Frontal cortex (tissue), 4 donors: Measurements from ENCODE around the gene HNRNPM. TPM values are rescaled to one million over a fixed set of nuclear protein-coding genes. Genes with fewer than 3 reads are reported as not detected.

ENCODE experiments used
- DNase-seq, 2 donors: peaks; one replicate each; pipeline ENCODE4 v3.0.0; 2012; ENCODE audit warnings: low spot score in 2 of 2
- FAIRE-seq: peaks from 2 replicates; lab custom pipeline; 2012; peaks lifted over from hg19 to GRCh38; lab: Jason Lieb, UNC
- total RNA-seq: library from RNA; depleted of rRNA; stranded (reverse); fragments of >200 nt; gene quantifications from one replicate; pipeline ENCODE4 v1.2.3, GENCODE V29; 2014
- donor health status: control.
- donor health status: control.
- donor health status: control.

Gene HNRNPM
- total RNA-seq, 1 donor from 2014 or later = 66.4 TPM

DNA sequence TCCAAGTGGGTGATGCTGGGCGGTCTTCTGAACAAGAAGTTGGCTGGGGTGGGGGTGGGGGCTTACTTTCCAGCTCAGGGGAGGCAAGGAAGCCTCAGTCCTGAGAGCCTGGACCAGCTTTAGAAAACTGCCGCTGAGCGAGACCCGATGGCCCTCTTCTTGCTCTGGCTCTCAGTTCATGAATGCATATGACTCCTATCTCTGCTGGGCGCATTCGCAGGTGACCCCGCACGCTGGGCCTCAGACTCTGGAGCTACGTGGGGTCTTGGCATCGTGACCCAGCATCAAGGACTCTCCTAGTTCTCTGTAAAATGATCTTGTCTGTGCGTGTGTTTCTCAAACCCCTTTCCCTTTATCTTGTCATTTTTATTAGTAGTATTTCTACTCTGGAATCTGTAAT lies 37.9 kb downstream of the HNRNPM start:
- FAIRE-seq = no peak

DNA sequence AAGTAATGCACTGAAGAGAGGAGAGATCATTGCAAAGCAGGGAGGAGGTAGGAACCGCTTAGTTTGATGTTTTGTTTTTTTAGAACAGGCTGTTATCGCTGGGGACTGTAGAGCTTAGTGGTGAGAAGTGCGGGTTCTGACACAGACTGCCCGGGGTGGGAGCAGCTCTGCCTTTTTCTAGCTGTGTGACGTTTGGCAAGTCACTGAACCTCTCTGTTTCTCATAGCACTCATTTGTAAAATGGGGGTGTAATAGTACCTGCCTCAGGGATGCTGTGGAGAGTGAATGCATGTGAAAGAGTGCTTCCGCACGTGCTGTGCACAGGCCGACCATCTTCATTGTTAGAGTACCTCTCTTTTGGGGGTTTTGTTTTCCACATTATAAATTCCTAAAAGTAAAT lies 38.4 kb downstream of the HNRNPM start:
- FAIRE-seq (no peak), DNase-seq (no peak)

More for the DNA sequence above, 37.9 kb downstream of the HNRNPM start:
- DNase-seq = no peak

DNA sequence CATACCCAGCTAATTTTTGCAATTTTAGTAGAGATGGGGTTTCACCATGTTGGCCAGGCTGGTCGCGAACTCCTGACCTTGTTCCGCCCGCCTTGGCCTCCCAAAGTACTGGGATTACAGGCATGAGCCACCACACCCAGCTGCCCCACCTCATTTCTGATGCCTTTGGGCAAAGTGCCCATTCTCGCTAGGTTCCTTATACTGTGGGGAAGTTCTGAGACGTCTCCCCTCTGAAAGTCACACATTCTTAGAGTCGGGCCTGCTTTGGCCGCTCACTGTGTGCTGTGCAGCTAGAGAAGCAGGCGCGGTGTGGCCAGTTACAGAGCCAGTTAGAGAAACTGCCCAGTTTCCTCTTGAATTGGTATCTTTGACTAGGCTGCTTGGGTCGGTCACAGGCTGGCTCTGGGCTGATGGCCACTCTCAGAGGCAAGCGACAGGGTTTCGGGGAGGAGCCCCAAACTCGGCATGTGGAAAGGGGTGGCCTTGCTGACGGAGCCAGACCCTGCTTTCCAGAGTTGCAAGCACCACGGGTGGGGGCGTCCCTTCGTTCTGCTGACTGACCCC lies 39.6 kb downstream of the HNRNPM start:
- DNase-seq (no peak), FAIRE-seq (no peak)

DNA sequence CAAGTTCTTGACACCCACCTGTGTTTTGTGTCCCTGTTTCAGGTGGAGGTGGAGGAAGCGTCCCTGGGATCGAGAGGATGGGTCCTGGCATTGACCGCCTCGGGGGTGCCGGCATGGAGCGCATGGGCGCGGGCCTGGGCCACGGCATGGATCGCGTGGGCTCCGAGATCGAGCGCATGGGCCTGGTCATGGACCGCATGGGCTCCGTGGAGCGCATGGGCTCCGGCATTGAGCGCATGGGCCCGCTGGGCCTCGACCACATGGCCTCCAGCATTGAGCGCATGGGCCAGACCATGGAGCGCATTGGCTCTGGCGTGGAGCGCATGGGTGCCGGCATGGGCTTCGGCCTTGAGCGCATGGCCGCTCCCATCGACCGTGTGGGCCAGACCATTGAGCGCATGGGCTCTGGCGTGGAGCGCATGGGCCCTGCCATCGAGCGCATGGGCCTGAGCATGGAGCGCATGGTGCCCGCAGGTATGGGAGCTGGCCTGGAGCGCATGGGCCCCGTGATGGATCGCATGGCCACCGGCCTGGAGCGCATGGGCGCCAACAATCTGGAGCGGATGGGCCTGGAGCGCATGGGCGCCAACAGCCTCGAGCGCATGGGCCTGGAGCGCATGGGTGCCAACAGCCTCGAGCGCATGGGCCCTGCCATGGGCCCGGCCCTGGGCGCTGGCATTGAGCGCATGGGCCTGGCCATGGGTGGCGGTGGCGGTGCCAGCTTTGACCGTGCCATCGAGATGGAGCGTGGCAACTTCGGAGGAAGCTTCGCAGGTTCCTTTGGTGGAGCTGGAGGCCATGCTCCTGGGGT lies 41.0 kb downstream of the HNRNPM start:
- FAIRE-seq = no peak
- DNase-seq = no peak

DNA sequence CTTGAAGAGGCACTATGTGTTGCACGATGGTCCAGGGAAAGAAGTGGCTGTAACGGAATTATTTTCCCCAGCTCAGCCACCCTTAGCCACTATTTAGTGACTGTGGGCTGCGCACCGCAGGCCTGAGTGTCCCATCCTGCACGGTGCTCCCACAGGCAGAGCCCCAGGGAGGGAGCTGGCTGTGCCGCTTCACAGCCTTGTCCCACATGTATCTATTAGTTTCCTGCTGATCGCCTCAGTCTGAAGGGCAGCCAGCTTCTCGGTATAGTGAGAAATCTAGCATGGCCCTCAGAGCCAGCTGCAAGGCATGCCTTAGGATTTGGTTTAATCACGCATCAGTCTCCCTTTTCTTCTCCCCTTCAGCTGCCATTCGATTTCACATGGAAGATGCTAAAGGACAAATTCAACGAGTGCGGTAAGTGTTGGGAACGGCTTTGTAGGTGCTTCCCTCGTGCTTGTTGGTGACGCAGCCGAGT lies 41.9 kb downstream of the HNRNPM start:
- no peak for DNase-seq

DNA sequence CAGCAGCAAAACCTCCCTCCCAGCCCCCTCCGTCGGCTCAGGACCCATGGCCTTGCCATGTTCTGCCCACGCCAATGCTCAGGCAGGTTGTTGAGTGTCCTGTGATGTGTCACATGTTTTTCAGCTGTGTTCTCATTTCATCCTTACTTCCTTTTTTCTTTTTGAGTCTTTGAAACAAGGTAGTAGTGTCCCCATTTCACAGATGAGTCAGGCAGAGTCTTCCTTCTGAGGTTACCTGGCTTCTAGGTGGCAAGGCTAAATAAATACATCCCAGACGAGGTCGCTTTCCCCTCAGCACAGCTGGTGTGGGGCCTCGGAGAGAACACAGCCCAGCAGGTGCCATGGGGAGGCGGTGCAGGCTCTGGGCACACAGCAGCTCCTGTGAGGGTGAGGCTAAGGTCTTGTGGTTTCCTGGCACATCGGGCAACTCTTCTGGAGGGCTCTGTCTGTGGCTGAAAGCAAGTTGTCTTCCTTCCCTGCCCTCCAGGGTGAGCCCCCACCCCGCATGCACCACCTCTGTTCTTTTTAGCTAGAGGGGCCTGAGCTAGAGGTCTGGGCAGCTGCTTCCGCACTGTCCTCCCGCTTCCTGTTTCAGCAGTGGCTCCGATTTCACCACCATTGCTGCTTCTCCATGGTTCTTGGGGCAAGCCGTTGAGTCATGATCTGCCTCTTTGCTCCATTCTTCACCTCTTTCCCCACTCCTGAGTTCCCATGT lies 42.5 kb downstream of the HNRNPM start:
- FAIRE-seq (no peak), DNase-seq (no peak)

More for the DNA sequence above, 41.9 kb downstream of the HNRNPM start:
- no peak for FAIRE-seq

DNA sequence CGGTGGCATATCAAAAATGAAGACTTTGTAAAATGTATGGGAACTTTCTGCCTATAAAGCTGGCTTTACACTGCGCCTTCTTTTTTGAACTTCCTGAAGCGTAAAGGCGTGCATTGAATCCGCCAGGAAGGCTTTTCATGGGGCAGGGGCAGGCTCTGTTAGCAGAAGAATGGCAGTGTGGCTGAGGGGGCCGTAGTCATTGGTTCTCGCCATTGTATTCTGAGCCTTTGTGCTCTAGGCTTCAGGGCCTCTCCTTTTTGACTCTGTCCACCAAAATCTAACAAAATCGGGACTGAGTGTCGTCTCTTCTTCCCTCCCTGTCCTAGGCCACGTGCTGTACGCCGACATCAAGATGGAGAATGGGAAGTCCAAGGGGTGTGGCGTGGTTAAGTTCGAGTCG lies 43.6 kb downstream of the HNRNPM start:
- FAIRE-seq (no peak), DNase-seq (no peak)

DNA sequence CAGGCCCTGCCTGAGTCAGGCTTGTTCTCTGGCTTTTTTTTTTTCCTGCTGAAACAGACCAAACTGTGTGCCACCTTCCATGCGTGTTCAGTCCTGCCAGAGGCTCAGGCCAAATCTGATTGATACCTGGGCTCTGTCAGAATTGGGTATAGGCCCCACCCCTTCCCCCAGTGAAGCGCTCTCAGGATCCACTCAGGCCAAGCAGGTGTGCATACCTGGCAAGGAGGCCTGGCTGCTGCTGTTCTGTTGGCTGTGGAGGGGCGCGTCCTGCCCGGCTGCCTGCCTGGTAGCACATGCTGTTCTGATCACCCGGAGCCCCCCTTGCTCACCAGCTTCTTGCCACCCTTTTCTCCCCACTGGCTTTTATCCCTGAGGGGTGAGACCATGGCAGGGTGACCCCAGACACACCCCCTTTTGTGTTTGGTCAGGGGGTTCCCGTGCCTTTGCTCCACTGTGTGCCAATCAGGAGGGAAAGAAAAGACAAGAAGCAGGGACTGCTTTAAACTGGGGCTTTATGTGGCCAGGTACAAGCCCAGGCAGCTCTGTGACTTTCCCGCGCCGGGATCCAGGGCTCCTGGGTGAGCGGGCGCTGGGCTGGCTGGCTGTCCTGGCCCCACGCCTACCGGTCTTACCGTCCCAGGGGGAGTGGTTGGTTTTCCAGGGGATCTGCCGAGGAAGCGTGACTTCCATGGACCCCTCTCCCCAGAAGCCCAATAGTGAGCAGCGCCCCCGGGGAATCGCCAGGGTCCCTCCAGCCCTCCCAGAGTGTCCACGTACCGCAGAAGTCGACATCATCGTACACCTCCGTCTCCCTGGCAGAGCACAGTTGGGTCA lies 45.0 kb downstream of the HNRNPM start:
- no peak for FAIRE-seq

DNA sequence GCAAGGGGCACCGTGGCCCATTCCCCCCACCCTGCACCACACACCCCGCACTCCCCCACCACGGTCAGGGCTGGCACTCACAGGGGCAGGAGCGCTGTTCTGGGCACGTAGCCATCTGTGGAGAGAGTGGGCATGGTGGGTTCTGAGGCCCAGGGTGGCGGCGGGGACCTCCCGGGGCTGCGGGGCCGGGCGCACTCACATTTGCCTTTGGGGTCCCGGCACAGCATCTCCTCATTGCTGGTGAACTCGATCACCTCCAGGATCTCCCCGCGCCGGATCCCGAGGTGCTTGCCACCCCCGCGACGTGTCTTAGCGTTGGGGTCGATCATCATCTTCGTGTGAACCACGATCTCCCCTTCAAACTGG lies 45.6 kb downstream of the HNRNPM start:
- no peak for FAIRE-seq
- DNase-seq = no peak

More for the DNA sequence above, 45.0 kb downstream of the HNRNPM start:
- DNase-seq = no peak

DNA sequence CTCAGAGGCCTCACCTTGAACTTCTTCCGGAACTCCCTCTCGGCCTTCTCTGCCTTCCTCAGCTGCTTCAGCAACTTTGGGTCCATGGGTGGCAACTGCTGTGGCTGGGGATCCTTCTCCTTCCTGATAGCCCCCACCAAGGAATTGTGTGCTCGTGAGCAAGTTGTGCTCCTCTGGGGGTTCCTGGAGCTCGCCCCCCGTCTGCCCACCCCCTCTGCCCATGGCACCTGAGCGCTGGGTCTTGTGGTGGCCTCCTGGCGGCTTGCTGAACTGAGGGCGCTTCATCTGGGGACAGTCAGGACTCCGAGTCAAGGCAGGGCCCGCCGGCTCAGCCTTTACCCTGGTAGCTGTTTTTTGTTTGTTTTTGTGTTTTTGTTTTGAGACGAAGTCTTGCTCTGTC lies 46.1 kb downstream of the HNRNPM start:
- FAIRE-seq (no peak), DNase-seq (no peak)

DNA sequence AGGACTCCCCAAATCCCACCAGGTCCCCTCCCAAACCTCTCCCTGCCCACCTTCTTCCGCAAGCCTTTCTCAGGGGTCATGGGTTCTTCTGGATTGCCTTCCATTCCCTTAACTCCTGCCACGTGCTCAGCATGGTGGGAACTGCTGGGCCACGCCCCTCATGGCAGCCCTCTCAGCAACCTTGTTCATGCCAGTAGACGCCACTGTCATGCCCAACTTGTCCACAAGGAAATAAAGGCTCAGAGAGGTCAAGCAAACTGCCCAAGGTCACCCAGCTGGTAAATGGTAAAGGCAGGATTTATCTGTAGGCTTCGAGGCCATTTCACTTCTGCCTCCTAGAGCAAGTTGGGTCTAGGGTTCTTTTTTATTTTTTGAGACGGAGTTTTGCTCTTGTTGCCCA lies 46.8 kb downstream of the HNRNPM start:
- DNase-seq (no peak), FAIRE-seq (no peak)

DNA sequence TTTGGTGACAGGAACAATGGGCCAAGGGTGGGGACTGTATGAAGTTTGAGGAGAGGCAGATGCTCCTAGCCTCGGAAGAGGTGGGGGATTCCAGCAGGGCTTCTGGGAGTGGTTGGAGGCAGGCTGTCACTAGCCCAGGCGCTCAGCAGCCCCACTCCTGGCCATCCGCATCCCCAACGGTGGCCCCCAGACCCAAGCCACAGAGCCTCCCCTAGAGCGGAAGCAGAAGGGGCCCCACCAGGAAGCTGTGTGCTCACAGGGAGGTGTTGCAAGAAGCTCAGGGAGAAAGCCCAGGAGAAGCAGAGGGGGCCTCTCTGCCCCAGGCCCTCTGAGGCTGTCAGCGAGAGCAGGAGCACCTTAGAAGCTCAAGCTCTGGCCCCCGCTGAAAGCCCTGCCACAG lies 49.4 kb downstream of the HNRNPM start:
- FAIRE-seq (no peak), DNase-seq (no peak)

DNA sequence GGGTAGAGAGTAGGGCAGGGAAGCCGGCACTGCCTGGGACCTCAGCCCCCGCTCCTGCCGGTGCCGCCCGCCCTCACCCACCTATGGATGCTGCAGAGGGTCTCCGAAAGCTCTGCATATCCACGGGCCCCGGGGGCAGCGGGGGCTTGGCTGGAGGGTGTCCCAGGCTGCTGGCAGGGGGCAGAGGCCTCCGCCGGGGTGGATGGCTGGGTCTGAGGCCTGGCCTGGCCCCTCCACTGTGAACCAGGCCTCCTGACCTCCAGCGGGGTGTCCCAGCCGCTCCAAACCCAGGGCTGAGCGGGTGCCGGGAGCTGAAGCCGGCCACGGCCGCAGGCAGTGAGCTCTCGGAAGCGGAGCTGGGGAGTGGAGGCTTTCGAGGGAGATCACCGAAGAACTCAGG lies 53.5 kb downstream of the HNRNPM start:
- DNase-seq (no peak), FAIRE-seq (no peak)

DNA sequence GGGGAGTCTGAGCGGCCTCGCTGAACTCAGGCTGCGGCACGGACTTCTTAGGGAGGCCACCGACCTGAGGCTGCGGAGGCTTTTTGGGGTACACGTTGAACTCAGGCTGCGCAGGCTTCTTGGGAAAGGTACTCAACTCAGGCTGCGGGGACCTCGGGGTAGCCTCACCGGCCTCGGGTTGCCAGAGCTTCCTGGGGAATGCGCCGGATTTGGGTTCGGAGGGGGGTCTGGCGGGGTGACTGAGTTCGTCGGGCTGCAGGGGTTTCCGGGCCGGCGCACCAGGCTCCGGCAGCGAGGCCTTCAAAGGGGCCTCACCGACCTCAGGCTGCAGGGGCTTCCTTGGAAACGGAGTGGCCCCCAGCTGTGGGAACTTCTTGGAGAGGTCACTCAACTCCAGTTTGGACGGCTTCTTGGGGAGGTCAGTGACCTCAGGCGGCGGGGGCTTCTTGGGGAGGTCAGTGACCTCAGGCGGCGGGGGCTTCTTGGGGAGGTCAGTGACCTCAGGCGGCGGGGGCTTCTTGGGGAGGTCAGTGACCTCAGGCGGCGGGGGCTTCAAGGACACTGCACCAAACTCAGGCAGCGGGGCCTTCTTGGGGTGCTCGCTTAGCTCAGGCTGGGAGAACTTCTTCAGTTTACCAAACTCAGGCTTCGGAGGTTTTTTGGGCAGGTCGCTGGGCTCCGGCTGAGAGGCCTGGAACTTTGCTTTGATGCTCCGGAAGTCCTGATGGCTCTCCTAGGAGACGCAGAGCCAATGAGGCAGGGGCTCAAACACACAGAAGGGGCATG lies 54.5 kb downstream of the HNRNPM start:
- FAIRE-seq = no peak
- no peak for DNase-seq

DNA sequence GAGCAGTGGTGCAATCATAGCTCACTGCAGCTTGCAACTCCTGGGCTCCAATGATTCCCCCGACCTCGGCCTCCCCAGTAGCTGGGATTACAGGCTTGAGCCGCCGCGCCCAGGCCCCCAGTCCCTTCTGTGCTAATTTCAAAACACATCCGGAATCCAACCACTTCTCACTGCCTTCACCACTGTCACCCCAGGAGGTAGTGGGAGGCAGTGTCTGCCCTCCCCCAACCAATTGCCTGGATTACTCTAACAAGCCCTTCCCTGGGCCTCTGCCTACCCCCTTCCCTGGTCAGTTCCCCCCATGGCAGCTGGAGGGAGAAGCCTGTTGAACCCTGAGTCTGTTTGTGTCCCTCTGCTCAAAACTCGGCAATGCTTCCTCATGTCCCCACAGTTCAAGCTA lies 55.4 kb downstream of the HNRNPM start:
- FAIRE-seq (no peak), DNase-seq (no peak)

DNA sequence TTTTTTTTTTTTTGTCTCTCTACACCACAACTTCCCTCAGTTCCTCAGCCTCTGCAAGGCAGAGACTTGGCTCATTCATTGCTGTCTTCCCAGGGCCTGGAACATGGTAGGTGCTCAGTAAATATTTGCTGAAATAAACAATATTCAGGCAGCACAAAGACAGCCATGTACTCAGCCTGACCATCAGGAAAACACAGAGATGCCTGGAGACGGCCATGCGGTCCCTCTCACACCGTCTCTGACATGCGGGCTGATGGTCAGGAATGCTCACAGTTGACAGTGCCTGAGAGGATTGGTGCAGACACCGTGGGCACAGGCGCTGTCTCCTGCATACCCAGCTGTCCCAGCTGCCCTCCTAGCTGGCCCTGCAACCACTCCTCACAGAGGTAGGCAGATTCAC lies 56.7 kb downstream of the HNRNPM start:
- DNase-seq (no peak), FAIRE-seq (no peak)

DNA sequence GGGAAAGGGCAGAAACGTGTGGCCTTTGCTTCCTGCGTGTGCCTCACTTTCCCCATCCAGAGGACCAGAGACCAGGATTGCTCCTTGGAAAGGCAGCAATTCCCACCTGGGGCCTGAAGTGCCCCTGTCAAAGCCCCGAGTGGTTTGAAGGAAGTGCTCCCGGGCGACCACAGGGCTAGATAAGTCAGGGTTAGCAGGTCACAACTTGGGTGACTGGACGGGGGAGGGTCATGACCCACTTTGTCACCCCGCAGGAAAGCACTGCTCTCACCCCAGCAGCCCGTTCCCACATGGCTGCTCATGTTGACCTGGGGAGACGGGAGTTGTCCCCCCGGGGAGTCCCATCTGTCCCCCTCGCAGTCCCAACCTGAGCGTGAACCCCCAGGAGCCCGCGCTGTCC lies 57.2 kb downstream of the HNRNPM start:
- no peak for FAIRE-seq

DNA sequence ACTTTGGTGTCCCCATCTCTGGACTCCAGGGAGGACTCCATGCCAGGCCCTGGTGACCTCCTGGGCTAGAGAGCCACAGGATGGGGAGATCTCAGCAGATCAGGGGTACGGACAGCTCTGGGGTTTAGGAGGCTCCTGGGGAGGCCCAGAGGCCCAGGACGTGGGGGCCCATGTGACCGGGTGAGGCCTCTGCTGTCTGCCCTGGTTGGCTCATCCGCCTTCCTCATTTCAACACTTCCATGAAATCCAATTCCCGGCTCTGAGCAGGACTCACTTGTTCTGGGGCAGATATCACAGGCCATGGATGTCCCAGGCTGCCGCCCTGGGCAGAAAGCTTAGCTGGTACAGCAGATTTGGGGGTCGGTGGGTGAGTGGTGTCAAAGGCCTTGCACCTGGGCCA lies 58.7 kb downstream of the HNRNPM start:
- DNase-seq = no peak
- no peak for FAIRE-seq

More for the DNA sequence above, 57.2 kb downstream of the HNRNPM start:
- no peak for DNase-seq

DNA sequence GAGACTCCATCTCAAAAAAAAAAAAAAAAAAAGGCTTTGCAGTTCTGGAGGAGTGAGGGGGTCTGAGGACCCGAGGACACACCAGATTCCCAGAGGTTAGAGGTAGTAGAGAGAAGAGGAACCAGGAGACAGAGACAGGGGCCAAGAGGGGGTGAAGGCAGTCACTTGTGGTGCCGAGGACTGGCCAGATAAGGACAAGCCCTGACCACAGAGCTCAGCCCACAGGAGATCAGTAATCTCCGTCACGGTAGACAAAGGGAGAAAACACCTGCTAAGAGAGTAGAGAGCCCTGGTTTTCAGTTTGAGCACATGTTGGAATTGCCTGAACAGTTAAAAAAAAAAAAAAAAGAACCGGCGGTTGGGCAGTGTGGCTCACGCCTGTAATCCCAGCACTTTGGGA lies 59.4 kb downstream of the HNRNPM start:
- DNase-seq (no peak), FAIRE-seq (no peak)
